HG02571 (cell line): ENCODE data around the gene RNLS.

Experiments
- ATAC-seq: cut with Tn5 transposase; IDR thresholded peaks from one replicate; pipeline ENCODE4 v1.9.1; 2021; ENCODE audit warnings: mild to moderate bottlenecking, moderate library complexity; ENCODE audit not compliant: unreplicated experiment

Gene RNLS

GRCh38 chr10:88525371-88526069 is 57.6 kb downstream of the RNLS start:
- no peak for ATAC-seq

GRCh38 chr10:88523739-88524400 is 59.2 kb downstream of the RNLS start:
- no peak for ATAC-seq

DNA sequence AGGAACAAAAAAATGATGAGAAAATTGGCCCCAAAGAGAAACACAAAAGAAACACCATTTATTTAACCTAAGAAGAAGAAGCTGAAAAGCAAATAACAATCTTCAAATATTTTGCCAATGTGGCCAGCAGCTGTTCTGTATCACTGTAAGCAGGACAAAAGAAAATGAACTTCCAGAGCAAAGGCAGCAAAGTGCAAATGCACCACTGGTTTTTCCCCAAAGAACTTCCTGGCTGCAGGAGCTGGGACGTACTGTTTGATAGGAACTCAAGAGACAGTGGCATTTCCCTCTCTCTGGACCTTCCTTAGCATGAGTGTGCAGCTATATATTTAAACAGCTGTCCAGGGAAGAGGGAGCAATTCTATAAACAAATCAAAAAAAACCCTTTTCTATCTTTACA is 60.4 kb downstream of the RNLS start:
- ATAC-seq, result no peak

- no peak for ATAC-seq
These were observed 61.3 kb downstream of the RNLS start for GRCh38 chr10:88521791-88522190.

DNA sequence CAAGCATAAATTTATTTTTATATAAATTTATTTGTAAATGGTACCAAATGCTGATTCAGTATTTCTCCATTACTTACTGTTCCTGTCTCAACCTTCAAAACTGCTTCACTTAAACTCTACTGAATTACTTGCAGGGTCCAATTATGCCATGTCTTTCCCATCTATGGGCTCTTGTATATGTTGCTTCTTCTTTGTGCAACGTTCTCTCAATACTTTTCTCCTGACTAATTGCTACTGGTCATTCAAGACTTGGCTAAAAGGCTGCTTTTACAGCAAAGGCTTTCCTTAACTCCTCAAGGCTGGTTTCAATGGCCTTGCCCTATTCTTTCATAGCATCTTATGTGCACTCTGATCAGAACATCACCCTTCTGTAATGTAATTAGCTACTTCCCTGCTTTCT is 67.9 kb downstream of the RNLS start:
- no peak for ATAC-seq

DNA sequence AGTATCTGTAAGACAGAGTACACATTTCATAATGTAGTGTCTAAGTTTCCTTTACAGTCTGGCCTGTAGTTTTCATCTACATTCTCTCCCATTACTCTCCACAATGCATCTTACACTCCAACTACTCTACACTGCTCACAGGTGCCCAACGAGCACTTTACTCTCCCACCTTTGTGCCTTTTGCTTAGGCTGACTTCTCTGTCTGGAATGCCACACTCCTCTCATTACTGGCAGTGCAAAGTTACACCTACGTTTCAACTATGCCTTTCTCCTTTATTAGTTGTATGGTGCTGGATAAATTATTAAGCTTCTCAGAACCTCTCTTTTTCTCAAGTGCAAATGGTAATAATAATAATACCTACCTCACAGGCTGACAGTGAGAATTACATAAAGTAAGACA is 70.5 kb downstream of the RNLS start:
- ATAC-seq, result no peak

GRCh38 chr10:88508796-88509195 is 74.3 kb downstream of the RNLS start:
- ATAC-seq, result no peak

- ATAC-seq, result no peak
These were observed 75.2 kb downstream of the RNLS start for GRCh38 chr10:88507826-88508453.

- ATAC-seq, result no peak
These were observed 75.7 kb downstream of the RNLS start for GRCh38 chr10:88507404-88507803.

GRCh38 chr10:88505680-88506215 is 77.4 kb downstream of the RNLS start:
- ATAC-seq, result no peak

- no peak for ATAC-seq
These were observed 77.9 kb downstream of the RNLS start for GRCh38 chr10:88505265-88505664.

- no peak for ATAC-seq
These were observed 82.5 kb downstream of the RNLS start for GRCh38 chr10:88500656-88501055.

GRCh38 chr10:88499569-88500470 is 83.3 kb downstream of the RNLS start:
- no peak for ATAC-seq

DNA sequence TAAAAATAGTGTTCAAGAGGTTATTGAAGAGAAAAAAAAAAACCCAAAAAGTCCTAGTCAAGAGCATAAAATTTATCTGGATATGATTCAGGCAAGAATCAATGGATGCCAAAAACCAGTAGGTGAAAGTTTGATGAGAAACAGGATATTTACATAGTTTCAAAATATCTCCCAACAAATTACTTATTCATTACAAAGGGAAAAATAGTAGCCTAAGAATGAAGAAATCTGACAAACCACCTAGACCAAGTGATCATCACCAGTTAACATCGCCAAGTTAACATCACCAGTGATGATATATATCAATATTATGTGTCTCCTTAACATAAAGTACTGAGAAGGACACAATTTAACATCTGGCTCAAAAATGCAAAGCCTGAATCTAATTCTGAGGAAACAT is 85.2 kb downstream of the RNLS start:
- no peak for ATAC-seq

GRCh38 chr10:88494537-88494936 is 88.6 kb downstream of the RNLS start:
- ATAC-seq, result no peak

DNA sequence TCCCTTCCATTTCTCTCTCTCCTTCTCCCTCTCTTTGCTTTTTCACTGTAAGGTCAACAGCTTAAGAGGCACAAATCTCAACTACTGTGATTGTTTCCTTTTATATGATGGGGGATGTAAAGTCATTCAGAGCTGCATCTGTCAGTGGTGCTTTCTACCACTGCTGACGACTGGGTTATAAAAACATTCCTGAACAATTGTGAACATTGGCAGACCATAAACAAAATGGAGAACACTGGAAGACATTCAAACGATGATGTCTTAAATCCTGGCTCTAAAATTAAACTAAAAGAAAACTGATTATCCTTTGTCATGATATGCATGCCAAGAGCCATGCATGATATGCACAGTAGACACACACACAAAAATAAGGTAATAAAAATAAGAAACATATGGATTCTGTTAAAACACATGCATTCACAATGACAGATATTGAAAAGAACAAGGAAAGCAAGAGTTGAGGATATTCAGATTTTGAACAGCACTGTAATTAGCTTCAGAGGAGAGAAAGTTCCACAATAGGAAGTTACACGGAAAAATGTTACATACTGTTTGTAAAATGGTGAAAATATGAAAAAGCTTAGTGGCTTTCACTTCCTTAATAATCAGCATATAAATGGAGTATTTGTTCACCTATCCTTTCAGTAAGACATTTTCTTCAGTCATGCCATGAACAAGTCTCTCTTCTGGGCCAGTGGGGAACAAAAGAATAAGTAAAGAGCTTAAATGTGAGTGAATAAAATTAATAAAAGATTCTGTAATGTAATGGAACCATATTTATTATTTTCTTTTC is 89.2 kb downstream of the RNLS start:
- ATAC-seq, result no peak

GRCh38 chr10:88491314-88491713 is 91.8 kb downstream of the RNLS start:
- no peak for ATAC-seq

DNA sequence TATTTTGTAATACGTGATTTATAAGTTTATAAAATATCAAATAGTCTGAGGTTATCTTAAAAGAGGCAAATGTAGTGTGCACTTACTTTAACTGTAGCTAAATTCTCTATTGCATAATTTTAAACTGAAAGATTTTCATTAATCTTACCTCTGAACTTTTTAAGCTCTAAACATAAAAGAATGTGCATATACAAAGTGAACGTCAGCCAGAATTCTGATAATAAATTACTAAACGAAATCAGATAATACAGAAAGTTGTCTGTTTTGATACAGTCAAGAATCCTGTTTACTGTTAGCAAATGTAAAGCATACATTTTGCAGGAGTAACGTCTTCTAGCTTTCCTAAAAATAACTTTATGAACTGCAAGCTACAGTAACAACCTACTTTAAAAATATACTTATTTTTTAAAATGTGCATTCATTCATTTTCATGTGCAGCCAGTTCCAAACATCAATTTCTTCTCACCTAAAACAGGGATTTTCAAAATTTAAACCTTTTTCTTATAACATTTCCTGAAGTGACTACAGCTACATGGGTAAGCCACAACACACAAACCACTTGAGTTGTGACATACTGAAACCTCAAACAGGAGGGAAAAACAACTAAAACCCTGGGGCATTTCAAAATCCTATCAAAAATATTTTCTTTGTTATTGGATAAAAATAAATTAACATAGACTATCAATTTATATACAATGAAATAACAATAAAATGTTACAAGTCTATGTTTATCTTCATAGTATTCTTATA is 92.7 kb downstream of the RNLS start:
- no peak for ATAC-seq

DNA sequence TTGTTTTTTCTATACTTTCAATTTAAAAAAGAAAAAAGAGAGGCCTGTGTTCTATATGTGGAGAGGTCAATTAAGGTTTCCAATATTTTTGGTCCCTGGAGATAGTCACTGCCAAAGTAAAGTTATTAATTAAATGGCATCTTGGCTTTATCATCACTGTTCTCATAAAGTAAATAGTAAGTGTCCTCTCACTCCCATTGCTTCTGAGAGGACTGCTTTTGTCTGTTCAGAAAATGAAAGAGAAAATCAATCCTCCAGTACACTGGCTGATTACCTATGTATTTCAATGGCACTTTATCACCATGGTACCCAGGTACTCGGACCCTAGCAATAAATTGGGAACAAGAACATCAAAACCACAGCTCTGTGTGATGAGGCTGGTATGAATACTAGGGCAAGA is 94.0 kb downstream of the RNLS start:
- no peak for ATAC-seq
